ENCODE results near the gene SORCS3.

DNA sequence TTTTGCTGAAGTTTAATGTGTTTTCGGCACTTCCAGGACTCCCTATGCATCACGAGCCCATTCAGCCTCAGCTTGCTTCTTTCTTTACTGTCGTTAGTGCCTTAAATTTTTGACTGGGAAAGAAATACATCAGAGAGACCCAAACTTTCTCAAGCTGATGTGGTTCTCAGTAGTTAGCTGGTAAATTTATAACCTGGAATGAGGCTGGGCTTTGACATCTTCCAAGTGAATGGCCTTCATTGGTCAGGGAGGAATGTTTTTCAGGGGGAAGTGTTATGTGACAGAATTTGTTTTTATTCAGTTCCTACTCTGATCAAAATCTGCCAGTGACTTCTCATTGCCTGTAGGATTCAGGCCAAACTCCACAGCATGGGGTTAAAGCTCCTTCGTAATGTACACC lies 296.9 kb downstream of the SORCS3 start:
- no peak for TF ChIP-seq NFYB (IDR thresholded peaks at IDR 0.05; ENCODE audit: extremely low read depth, insufficient read length)
- TF ChIP-seq RFX1 (IDR thresholded peaks at IDR 0.05): no peak
- TF ChIP-seq, protein P1, sequence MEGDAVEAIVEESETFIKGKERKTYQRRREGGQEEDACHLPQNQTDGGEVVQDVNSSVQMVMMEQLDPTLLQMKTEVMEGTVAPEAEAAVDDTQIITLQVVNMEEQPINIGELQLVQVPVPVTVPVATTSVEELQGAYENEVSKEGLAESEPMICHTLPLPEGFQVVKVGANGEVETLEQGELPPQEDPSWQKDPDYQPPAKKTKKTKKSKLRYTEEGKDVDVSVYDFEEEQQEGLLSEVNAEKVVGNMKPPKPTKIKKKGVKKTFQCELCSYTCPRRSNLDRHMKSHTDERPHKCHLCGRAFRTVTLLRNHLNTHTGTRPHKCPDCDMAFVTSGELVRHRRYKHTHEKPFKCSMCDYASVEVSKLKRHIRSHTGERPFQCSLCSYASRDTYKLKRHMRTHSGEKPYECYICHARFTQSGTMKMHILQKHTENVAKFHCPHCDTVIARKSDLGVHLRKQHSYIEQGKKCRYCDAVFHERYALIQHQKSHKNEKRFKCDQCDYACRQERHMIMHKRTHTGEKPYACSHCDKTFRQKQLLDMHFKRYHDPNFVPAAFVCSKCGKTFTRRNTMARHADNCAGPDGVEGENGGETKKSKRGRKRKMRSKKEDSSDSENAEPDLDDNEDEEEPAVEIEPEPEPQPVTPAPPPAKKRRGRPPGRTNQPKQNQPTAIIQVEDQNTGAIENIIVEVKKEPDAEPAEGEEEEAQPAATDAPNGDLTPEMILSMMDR (IDR thresholded peaks at IDR 0.05 in 2 of 3, conservative IDR thresholded peaks at IDR 0.05 in 1 of 3; ENCODE audit: insufficient read depth in 2 of 3, low read depth in 1 of 3, low read length in 3 of 3): no peak
- no peak for TF ChIP-seq ZNF311 (CRISPR knock-in tag; IDR thresholded peaks at IDR 0.05)
- TF ChIP-seq, protein P2, sequence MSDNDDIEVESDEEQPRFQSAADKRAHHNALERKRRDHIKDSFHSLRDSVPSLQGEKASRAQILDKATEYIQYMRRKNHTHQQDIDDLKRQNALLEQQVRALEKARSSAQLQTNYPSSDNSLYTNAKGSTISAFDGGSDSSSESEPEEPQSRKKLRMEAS (CRISPR knock-in tag; IDR thresholded peaks at IDR 0.05): no peak
- TF ChIP-seq, protein P3, sequence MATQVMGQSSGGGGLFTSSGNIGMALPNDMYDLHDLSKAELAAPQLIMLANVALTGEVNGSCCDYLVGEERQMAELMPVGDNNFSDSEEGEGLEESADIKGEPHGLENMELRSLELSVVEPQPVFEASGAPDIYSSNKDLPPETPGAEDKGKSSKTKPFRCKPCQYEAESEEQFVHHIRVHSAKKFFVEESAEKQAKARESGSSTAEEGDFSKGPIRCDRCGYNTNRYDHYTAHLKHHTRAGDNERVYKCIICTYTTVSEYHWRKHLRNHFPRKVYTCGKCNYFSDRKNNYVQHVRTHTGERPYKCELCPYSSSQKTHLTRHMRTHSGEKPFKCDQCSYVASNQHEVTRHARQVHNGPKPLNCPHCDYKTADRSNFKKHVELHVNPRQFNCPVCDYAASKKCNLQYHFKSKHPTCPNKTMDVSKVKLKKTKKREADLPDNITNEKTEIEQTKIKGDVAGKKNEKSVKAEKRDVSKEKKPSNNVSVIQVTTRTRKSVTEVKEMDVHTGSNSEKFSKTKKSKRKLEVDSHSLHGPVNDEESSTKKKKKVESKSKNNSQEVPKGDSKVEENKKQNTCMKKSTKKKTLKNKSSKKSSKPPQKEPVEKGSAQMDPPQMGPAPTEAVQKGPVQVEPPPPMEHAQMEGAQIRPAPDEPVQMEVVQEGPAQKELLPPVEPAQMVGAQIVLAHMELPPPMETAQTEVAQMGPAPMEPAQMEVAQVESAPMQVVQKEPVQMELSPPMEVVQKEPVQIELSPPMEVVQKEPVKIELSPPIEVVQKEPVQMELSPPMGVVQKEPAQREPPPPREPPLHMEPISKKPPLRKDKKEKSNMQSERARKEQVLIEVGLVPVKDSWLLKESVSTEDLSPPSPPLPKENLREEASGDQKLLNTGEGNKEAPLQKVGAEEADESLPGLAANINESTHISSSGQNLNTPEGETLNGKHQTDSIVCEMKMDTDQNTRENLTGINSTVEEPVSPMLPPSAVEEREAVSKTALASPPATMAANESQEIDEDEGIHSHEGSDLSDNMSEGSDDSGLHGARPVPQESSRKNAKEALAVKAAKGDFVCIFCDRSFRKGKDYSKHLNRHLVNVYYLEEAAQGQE (IDR thresholded peaks at IDR 0.05; ENCODE audit: borderline replicate concordance): no peak
- TF ChIP-seq, protein P3 (CRISPR knock-in tag; IDR thresholded peaks at IDR 0.05; ENCODE audit: low read depth): no peak
- TF ChIP-seq GABPA (tag; conservative IDR thresholded peaks at IDR 0.05; ENCODE audit: low read depth): no peak
- no peak for TF ChIP-seq MXD1 (CRISPR knock-in tag; IDR thresholded peaks at IDR 0.05; ENCODE audit: borderline replicate concordance, poor library complexity, severe bottlenecking)

Measured in K562 (cell line).